ENCODE data around the gene SLC22A17. TPM values are rescaled to one million over a fixed set of nuclear protein-coding genes. Genes with fewer than 3 reads are reported as not detected.
"Not testable (repeated sequence)": the region's sequence is repeated elsewhere in the genome, so short reads cannot be mapped to it uniquely, and the experiment has no call there.

SLC22A17 gene
- total RNA-seq: 10 to 100 TPM; 55.9 to 91.0 (median 58.3) TPM

DNA sequence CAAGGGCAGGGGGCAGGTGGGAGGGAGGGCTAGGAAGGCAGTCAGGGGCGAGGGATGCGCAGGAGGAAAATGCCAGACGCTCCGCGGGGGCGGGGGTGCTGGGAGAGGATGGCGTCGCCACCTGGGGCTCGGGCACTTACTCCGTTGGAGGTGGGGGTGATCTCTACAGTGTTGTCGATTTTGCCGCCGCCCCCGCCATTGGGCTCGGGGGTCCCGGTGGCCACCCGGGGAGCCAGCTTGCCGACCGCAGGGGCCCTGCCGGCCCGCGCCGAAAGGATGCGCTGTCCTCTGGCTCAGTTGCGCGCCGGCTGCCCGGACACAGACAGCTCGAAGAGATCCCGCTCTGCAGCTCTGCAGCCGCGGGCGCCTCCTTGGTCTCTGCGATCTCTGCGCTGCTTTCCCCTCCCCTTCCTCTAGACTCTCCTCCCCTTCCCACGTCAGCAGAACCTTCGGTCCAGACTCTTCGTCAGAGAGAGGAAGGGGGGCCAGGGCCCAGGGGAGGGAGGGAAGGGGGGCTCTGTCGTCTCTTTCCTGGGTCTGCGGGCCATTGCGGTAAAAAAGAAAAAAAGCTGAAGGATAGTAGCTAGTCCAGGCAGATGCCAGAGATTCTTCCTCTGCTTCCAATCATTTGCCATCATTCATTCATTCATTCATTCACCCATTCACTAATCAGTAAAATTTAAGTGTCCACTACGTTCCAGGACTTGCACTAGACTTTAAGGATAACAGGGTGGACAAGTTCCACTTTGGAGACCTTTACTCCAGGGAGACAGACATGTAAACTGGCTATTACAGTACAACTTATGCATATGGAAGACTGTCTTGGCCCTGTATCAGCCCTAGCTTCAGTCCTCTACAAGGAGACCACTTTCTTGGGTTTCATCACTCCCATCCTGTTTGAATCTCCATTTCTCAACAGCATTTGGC, at the start of gene SLC22A17:
Gene SLC22A17, minus strand, starts transcription at position 382 of the 927 bp plus-strand sequence.
- Histone ChIP-seq H3K9me3 (no peaks in the 10 kb centered on the region), H3K4me3 (peak within 1 kb of the TSS; percentile 37 to 76 (median 65)), H3K27me3 (peaks cover 0 to 4% of the 10 kb centered on the region in 2 donors), H3K4me1 (peaks cover 0 to 26% (median 17%) of the 10 kb centered on the region in 4 donors), H3K36me3 (peaks cover 0 to 32% (median 0%) of the 10 kb centered on the region in 3 donors), H3K27ac (peak within 1 kb of the TSS; percentile 43 to 89 (median 82))
- peak in 1 of 2 donors; percentile 96 for TF ChIP-seq EP300 (IDR thresholded peaks at IDR 0.05)
- peak; percentile 82 to 92 for TF ChIP-seq POLR2A (IDR thresholded peaks at IDR 0.05)
- peak in 1 of 5 experiments; percentile 40 for TF ChIP-seq CTCF (IDR thresholded peaks at IDR 0.05)
- peak; percentile 65 to 72 for DNase-seq (ENCODE audit: low spot score in 2 of 2)
- 0 to 1% methylated on average over 27 to 37 of the region's 42 CpGs for WGBS, 2 donors

DNA sequence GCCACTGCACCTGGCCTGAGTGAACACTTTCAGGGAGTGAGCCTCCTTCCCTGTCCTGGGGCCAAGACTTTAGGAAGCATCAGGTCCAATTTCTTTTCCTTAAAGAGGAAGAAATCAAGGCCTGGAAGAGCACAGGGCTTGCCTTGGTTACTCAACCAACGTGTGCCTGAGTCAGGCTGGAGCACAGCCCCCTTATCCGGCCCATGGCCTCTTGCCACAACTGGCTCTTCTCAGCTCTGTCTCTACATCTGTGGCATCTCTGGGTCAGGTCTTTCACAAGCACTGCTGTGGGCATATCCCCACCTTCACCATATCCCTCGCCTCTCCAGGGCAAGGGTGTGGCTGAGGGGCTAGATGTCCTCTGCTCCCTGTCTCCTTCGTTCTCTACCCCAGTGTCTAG, 48.6 kb upstream of the SLC22A17 start:
- no peaks in the 10 kb centered on the region for H3K36me3 ChIP-seq
- 79 to 81% methylated on average over 4 of the region's 4 CpGs for WGBS, 2 donors
- TF ChIP-seq EP300 (IDR thresholded peaks at IDR 0.05): no peak
- no peaks in the 10 kb centered on the region for H3K4me1 ChIP-seq
- DNase-seq (ENCODE audit: low spot score in 2 of 2): no peak
- no peaks in the 10 kb centered on the region for H3K9me3 ChIP-seq
- no peak overlapping the region for H3K27ac ChIP-seq
- H3K27me3 ChIP-seq: peaks cover 0 to 8% of the 10 kb centered on the region in 2 donors
- no peak overlapping the region for H3K4me3 ChIP-seq

GRCh38 chr14:23400496-23401149, 47.9 kb upstream of the SLC22A17 start:
- not testable (repeated sequence) for H3K27ac ChIP-seq; H3K36me3 ChIP-seq; DNase-seq (ENCODE audit: low spot score in 2 of 2); H3K4me1 ChIP-seq; H3K27me3 ChIP-seq; H3K4me3 ChIP-seq; H3K9me3 ChIP-seq
- WGBS, 2 donors: 83 to 87% methylated on average over 14 to 16 of the region's 16 CpGs

- Histone ChIP-seq H3K36me3 (no peaks in the 10 kb centered on the region), H3K27me3 (peaks cover 0 to 8% of the 10 kb centered on the region in 2 donors), H3K4me3 (no peak overlapping the region), H3K4me1 (no peaks in the 10 kb centered on the region), H3K27ac (no peak overlapping the region), H3K9me3 (no peaks in the 10 kb centered on the region)
- DNase-seq (ENCODE audit: low spot score in 2 of 2): no peak
- 51 to 66% methylated on average over 5 to 6 of the region's 6 CpGs for WGBS, 2 donors
- TF ChIP-seq EP300 (IDR thresholded peaks at IDR 0.05) (no peak), CTCF (IDR thresholded peaks at IDR 0.05) (no peak), POLR2A (IDR thresholded peaks at IDR 0.05) (no peak)
Measured at GRCh38 chr14:23399591-23399990, 46.9 kb upstream of the SLC22A17 start.

DNA sequence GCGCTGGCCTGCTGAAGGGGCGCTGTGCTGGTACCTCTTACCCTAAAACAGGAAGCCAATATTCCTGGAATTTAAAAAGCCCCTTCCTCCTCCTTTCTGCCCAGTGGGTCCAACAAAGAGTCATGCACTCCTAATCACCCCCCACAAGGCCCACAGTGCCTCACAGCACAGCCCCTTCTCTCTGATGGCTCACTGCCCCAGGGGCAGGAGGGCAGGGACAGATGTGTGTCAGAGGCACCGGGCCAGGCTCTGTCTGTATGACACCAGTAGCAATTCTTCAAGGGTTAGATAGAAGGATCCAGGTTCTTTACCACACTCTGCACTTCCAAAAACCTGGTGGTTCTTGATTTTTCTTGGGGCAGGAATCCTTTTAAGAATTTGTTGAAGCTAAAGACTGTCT, 46.4 kb upstream of the SLC22A17 start:
- DNase-seq (ENCODE audit: low spot score in 2 of 2): no peak
- 82 to 97% methylated on average over 3 of the region's 3 CpGs for WGBS, 2 donors
- Histone ChIP-seq H3K4me1 (no peaks in the 10 kb centered on the region), H3K4me3 (no peak overlapping the region), H3K9me3 (no peaks in the 10 kb centered on the region), H3K27me3 (peaks cover 0 to 8% of the 10 kb centered on the region in 2 donors), H3K27ac (no peak overlapping the region), H3K36me3 (no peaks in the 10 kb centered on the region)
- TF ChIP-seq CTCF (IDR thresholded peaks at IDR 0.05): no peak
- TF ChIP-seq POLR2A (IDR thresholded peaks at IDR 0.05): no peak
- no peak for TF ChIP-seq EP300 (IDR thresholded peaks at IDR 0.05)

DNA sequence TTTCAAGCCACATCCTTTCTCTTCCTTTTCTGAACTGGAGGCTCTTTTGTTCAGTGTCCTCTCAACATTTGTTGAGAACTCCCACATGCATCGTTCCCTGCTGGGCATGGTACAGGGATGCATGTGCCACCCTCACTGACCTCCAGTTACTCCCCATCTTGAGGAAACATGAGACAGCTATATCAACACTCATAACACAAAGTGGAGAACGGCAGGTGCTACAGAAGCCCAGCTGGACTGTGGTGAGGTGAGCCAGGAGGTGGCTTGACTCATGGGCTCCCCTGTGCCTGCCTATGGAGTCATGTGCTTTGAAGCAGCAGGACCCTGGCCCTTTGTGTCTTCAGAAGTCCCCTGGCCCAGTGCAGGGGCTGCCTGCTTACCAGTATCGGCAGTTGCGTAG, 45.7 kb upstream of the SLC22A17 start:
- no peaks in the 10 kb centered on the region for H3K9me3 ChIP-seq
- 83 to 91% methylated on average over 4 of the region's 4 CpGs for WGBS, 2 donors

More for the DNA sequence above, 45.7 kb upstream of the SLC22A17 start:
- H3K36me3 ChIP-seq: no peaks in the 10 kb centered on the region
- no peak for DNase-seq (ENCODE audit: low spot score in 2 of 2)
- TF ChIP-seq CTCF (IDR thresholded peaks at IDR 0.05) (no peak), EP300 (IDR thresholded peaks at IDR 0.05) (no peak), POLR2A (IDR thresholded peaks at IDR 0.05) (no peak)
- H3K27me3 ChIP-seq: peaks cover 0 to 8% of the 10 kb centered on the region in 2 donors
- no peak overlapping the region for H3K27ac ChIP-seq
- no peak overlapping the region for H3K4me3 ChIP-seq
- H3K4me1 ChIP-seq: no peaks in the 10 kb centered on the region

All from tibial nerve (tissue), 4 donors.